H1 (cell line): ENCODE measurements around the gene RGS17. TPM values are rescaled to one million over a fixed set of nuclear protein-coding genes. Genes with fewer than 3 reads are reported as not detected.

Experiments used
- CTCF ChIA-PET: fragments of 300-600 bp; sonication (Branson Sonifier 250); formaldehyde crosslinking; loops from one replicate; lab custom pipeline; 2021; ENCODE audit not compliant: partially characterized antibody; lab: Charles Lee
- POLR2A ChIA-PET: fragments of 300-600 bp; sonication (Branson Sonifier 250); formaldehyde crosslinking; loops from one replicate; lab custom pipeline; 2021; ENCODE audit warnings: inconsistent platforms; ENCODE audit not compliant: partially characterized antibody; lab: Charles Lee
- DNase-seq, 2 experiments: peaks; one replicate each; pipeline versions ENCODE4 v3.0.0 to v3.0.0-alpha.2; 2010 to 2022; ENCODE audit warnings: low spot score in 2 of 2, low read depth in 1 of 2, mixed read lengths in 1 of 2
- FAIRE-seq: peaks from 2 replicates; lab custom pipeline; 2011; peaks lifted over from hg19 to GRCh38; lab: Jason Lieb, UNC
- H2AFZ ChIP-seq: 2 replicates; pipeline ENCODE4 v1.8.1; 2012; ENCODE audit warnings: low read length, inconsistent platforms
- H2AK5ac ChIP-seq: 2 replicates; pipeline ENCODE4 v1.6.1; 2013; ENCODE audit warnings: low read depth, low read length
- H2BK120ac ChIP-seq: replicated peaks from 2 replicates; pipeline ENCODE3; 2013; ENCODE audit warnings: low read depth, low read length, inconsistent platforms
- H2BK12ac ChIP-seq: 2 replicates; pipeline ENCODE4 v1.6.1; 2013; ENCODE audit warnings: low read depth, low read length
- H2BK15ac ChIP-seq: 2 replicates; pipeline ENCODE4 v1.6.1; 2013; ENCODE audit warnings: low read length
- H2BK20ac ChIP-seq: 2 replicates; pipeline ENCODE4 v1.6.1; 2013; ENCODE audit warnings: low read length
- H2BK5ac ChIP-seq: 2 replicates; pipeline ENCODE4 v1.6.1; 2013; ENCODE audit warnings: low read depth, low read length
- H3K14ac ChIP-seq: 2 replicates; pipeline ENCODE4 v1.6.1; 2013; ENCODE audit warnings: inconsistent platforms; ENCODE audit not compliant: insufficient read length
- H3K18ac ChIP-seq: 2 replicates; pipeline ENCODE4 v1.6.1; 2013; ENCODE audit warnings: low read length; ENCODE audit errors: extremely low read depth
- H3K23ac ChIP-seq: 2 replicates; pipeline ENCODE4 v1.6.1; 2013; ENCODE audit warnings: inconsistent platforms; ENCODE audit not compliant: insufficient read length
- H3K23me2 ChIP-seq: 2 replicates; pipeline ENCODE4 v1.6.1; 2013; ENCODE audit warnings: low read depth, low read length
- H3K27ac ChIP-seq: 2 replicates; pipeline ENCODE4 v1.6.1; 2011; ENCODE audit warnings: low read depth, low read length, inconsistent platforms
- H3K27me3 ChIP-seq, 4 experiments: replicated peaks in 1 of 4; 1 replicate in 1 of 4; 2 replicates in 3 of 4; pipeline versions ENCODE4 v1.6.1 to v1.8.1; 2011 to 2013; ENCODE audit warnings: low read length in 3 of 4, mild to moderate bottlenecking in 3 of 4, inconsistent platforms in 2 of 4, mixed read lengths in 2 of 4, moderate library complexity in 1 of 4; ENCODE audit not compliant: control insufficient read depth in 3 of 4, insufficient read depth in 3 of 4; ENCODE audit errors: extremely low read depth in 1 of 4
- H3K36me3 ChIP-seq, 4 experiments: 2 replicates each; pipeline versions ENCODE4 v1.6.1 to v1.8.1; 2011 to 2013; ENCODE audit warnings: mild to moderate bottlenecking in 4 of 4, low read length in 3 of 4, moderate library complexity in 2 of 4, control low read depth in 1 of 4, inconsistent platforms in 1 of 4; ENCODE audit not compliant: insufficient read depth in 4 of 4, control insufficient read depth in 2 of 4
- H3K4ac ChIP-seq: replicated peaks from 2 replicates; pipeline ENCODE3; 2013; ENCODE audit warnings: low read length, low read depth, mixed read lengths, inconsistent platforms; ENCODE audit not compliant: insufficient read length
- H3K4me1 ChIP-seq, 4 experiments: replicated peaks in 1 of 4; 1 replicate in 1 of 4; 2 replicates in 3 of 4; pipeline versions ENCODE4 v1.6.1 to v1.8.1; 2011 to 2013; ENCODE audit warnings: low read length in 3 of 4, inconsistent platforms in 2 of 4, mixed read lengths in 1 of 4; ENCODE audit not compliant: insufficient read depth in 4 of 4, control insufficient read depth in 3 of 4
- H3K4me2 ChIP-seq, 2 experiments: 2 replicates each; pipeline versions ENCODE4 v1.6.1 to v1.8.1; 2011 to 2013; ENCODE audit warnings: low read depth in 2 of 2, low read length in 2 of 2, control low read depth in 1 of 2, inconsistent platforms in 1 of 2, mild to moderate bottlenecking in 1 of 2; ENCODE audit not compliant: insufficient read depth in 1 of 2
- H3K4me3 ChIP-seq, 4 experiments: fragments of 200-600, 300-600 bp in 1 of 4; sonication (generic), shearing (Covaris generic), sonication (Bioruptor Twin) in 1 of 4; 2 replicates each; pipeline versions ENCODE4 v1.5.1 to v1.8.1; 2011 to 2016; ENCODE audit warnings: low read length in 4 of 4, low read depth in 3 of 4, control low read depth in 2 of 4, inconsistent platforms in 2 of 4, mild to moderate bottlenecking in 2 of 4, mixed read lengths in 1 of 4, moderate library complexity in 1 of 4; ENCODE audit not compliant: insufficient read depth in 2 of 4; ENCODE audit errors: extremely low read depth in 1 of 4
- H3K56ac ChIP-seq: replicated peaks from 2 replicates; pipeline ENCODE3; 2013; ENCODE audit warnings: low read depth, mild to moderate bottlenecking, mixed read lengths, low read length, inconsistent platforms; ENCODE audit not compliant: insufficient read length
- H3K79me1 ChIP-seq: 2 replicates; pipeline ENCODE4 v1.6.1; 2013; ENCODE audit warnings: low read depth, low read length, control low read depth
- H3K79me2 ChIP-seq, 2 experiments: 2 replicates each; pipeline versions ENCODE4 v1.6.1 to v1.8.1; 2012 to 2013; ENCODE audit warnings: low read length in 2 of 2, mild to moderate bottlenecking in 2 of 2, inconsistent platforms in 1 of 2; ENCODE audit not compliant: insufficient read depth in 2 of 2, control insufficient read depth in 1 of 2
- H3K9ac ChIP-seq, 4 experiments: replicated peaks in 1 of 4; 1 replicate in 1 of 4; 2 replicates in 3 of 4; pipeline versions ENCODE4 v1.6.1 to v1.8.1; 2011 to 2013; ENCODE audit warnings: low read depth in 3 of 4, low read length in 3 of 4, control low read depth in 2 of 4, mild to moderate bottlenecking in 2 of 4, moderate library complexity in 2 of 4, inconsistent platforms in 1 of 4; ENCODE audit errors: extremely low read depth in 1 of 4
- H3K9me3 ChIP-seq, 2 experiments: 2 replicates each; pipeline versions ENCODE4 v1.6.1 to v1.8.1; 2012 to 2013; ENCODE audit warnings: mild to moderate bottlenecking in 2 of 2, moderate library complexity in 2 of 2, control low read depth in 1 of 2, inconsistent platforms in 1 of 2, low read depth in 1 of 2, low read length in 1 of 2, mixed read lengths in 1 of 2; ENCODE audit not compliant: insufficient read depth in 2 of 2
- H4K20me1 ChIP-seq, 2 experiments: replicated peaks in 1 of 2; 2 replicates each; pipeline versions ENCODE3 to v1.8.1; 2011 to 2013; ENCODE audit warnings: inconsistent platforms in 2 of 2, low read length in 2 of 2, mild to moderate bottlenecking in 1 of 2; ENCODE audit not compliant: insufficient read depth in 2 of 2, control insufficient read depth in 1 of 2
- H4K5ac ChIP-seq: 2 replicates; pipeline ENCODE4 v1.6.1; 2013; ENCODE audit warnings: low read length, low read depth, mixed read lengths, inconsistent platforms; ENCODE audit not compliant: insufficient read length
- H4K8ac ChIP-seq: 2 replicates; pipeline ENCODE4 v1.8.0; 2013; ENCODE audit warnings: mild to moderate bottlenecking, moderate library complexity, low read length, inconsistent platforms; ENCODE audit not compliant: insufficient read depth; ENCODE audit errors: extremely low read depth
- H4K91ac ChIP-seq: replicated peaks from 2 replicates; pipeline ENCODE3; 2013; ENCODE audit warnings: low read length, mixed read lengths, inconsistent platforms; ENCODE audit not compliant: insufficient read length
- WGBS, 2 experiments: shearing (Covaris generic) in 1 of 2; methylation state at CpG; one replicate each; pipeline versions ENCODE4 v1.1.6 to v1.1.7; 2013 to 2015; ENCODE audit warnings: low lambda C conversion rate in 2 of 2, mixed read lengths in 2 of 2, inconsistent platforms in 1 of 2, low coverage in 1 of 2, missing lambda C conversion rate in 1 of 2; ENCODE audit not compliant: insufficient replicate concordance in 2 of 2, insufficient coverage in 1 of 2, insufficient read length in 1 of 2; ENCODE audit errors: extremely low coverage in 1 of 2, missing lambda C conversion rate in 1 of 2; 5-methylcytosine and 5-hydroxymethylcytosine counted together
- polyA plus RNA-seq, 7 experiments: library from polyadenylated mRNA; depleted of rRNA in 3 of 7; stranded (reverse) in 5 of 7; unstranded in 2 of 7; fragments of >200 nt in 5 of 7; fragments of 200-250 nt in 2 of 7; gene quantifications; 1 replicate in 5 of 7; 2 replicates in 1 of 7; 4 replicates in 1 of 7; pipeline versions ENCODE4 v1.2.1 to v1.2.3, GENCODE V29; 2011 to 2013; ENCODE audit warnings: missing spikeins in 2 of 7, mixed read lengths in 2 of 7
- total RNA-seq: library from RNA; stranded (reverse); fragmentation: NEBNext Ultra II Directional; extraction: Animal tissue kit (Norgen Biotek cat#: 25700); gene quantifications from 2 replicates; pipeline ENCODE4 v1.2.1, GENCODE V29; 2021

RGS17 gene
- total and polyA plus RNA-seq, 2 of the 8 experiments (the other 6 are each of a cell fraction or from before 2014, with no cell fraction given) = 2.0 to 12.2 TPM

DNA sequence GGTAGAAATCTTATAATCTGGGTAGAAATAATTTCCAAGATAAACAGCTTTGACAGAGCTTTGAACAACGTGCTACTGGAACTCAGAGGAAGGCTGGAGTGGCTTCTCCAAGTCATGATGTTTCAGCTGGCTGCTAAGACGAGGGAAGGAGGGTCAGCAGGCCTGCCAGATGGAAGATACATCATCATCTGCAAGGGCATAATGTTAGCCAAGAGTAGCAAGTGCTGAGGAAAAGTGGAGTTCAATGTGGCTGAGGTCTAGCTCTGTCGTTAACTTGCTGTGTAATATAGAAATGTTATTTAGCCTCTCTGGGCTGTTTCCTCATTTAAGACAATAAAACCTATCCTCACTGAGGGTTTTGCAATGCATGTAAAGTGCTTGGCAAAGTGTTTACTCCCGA lies 35.1 kb downstream of the RGS17 start:
- DNase-seq (no peak), FAIRE-seq (no peak)
- ChIA-PET CTCF (interaction anchor here (1.0 kb wide), 1 partner anchor 64 kb away, joined by 4 read pairs; no protein-coding TSS in a partner anchor), POLR2A (interaction anchor here (1.1 to 1.3 kb wide), 2 partner anchors 11 kb away, joined by 3 to 4 read pairs; no protein-coding TSS in a partner anchor)
- Histone ChIP-seq H2BK5ac (no peak overlapping the region), H4K20me1 (no peaks in the 10 kb centered on the region), H2BK120ac (no peak overlapping the region), H2AFZ (no peak overlapping the region), H2BK12ac (no peak overlapping the region), H3K4me1 (no peaks in the 10 kb centered on the region), H3K4ac (no peak overlapping the region), H4K8ac (no peak overlapping the region), H3K18ac (no peak overlapping the region), H2AK5ac (no peak overlapping the region), H2BK15ac (no peak overlapping the region), H3K23me2 (no peaks in the 10 kb centered on the region), H4K5ac (no peak overlapping the region), H3K79me2 (no peaks in the 10 kb centered on the region), H3K79me1 (no peaks in the 10 kb centered on the region), H3K23ac (no peak overlapping the region), H3K9me3 (no peaks in the 10 kb centered on the region), H3K14ac (no peak overlapping the region), H3K9ac (no peak overlapping the region), H3K4me3 (no peak overlapping the region), H3K27me3 (no peaks in the 10 kb centered on the region), H3K36me3 (no peaks in the 10 kb centered on the region), H2BK20ac (no peak overlapping the region), H3K27ac (no peak overlapping the region), H3K56ac (no peak overlapping the region), H4K91ac (no peak overlapping the region), H3K4me2 (no peak overlapping the region)
- WGBS, 2 experiments = 83% methylated on average over 4 of the region's 4 CpGs; no CpG with 5 or more reads in 1 of the 2 experiments
